Measurements from ENCODE around the gene ABCB9.
"Not testable (repeated sequence)": the region's sequence is repeated elsewhere in the genome, so short reads cannot be mapped to it uniquely, and the experiment has no call there.

The ABCB9 gene

GRCh38 chr12:122929812-122930211 lies 36.5 kb downstream of the ABCB9 start:
- no peak for DNase-seq

GRCh38 chr12:122929148-122929538 lies 37.1 kb downstream of the ABCB9 start:
- DNase-seq, result no peak

- no peak for DNase-seq
Observed at GRCh38 chr12:122928404-122929147, 37.7 kb downstream of the ABCB9 start.

- no peak for DNase-seq
Observed at GRCh38 chr12:122927756-122928403, 38.4 kb downstream of the ABCB9 start.

GRCh38 chr12:122921917-122922316 lies 44.3 kb downstream of the ABCB9 start:
- no peak for DNase-seq

- DNase-seq, result no peak
Observed at GRCh38 chr12:122920687-122921086, 45.6 kb downstream of the ABCB9 start.

GRCh38 chr12:122918827-122919226 lies 47.4 kb downstream of the ABCB9 start:
- no peak for DNase-seq

GRCh38 chr12:122917507-122918121 lies 48.6 kb downstream of the ABCB9 start:
- DNase-seq, result no peak

- DNase-seq, result peak; percentile 65
Observed at GRCh38 chr12:122909442-122910288, 56.6 kb downstream of the ABCB9 start.

GRCh38 chr12:122908915-122909314 lies 57.3 kb downstream of the ABCB9 start:
- no peak for DNase-seq

GRCh38 chr12:122905258-122905657 lies 61.0 kb downstream of the ABCB9 start:
- not testable (repeated sequence) for DNase-seq

- DNase-seq, result no peak
Observed at GRCh38 chr12:122903693-122904034, 62.6 kb downstream of the ABCB9 start.

GRCh38 chr12:122902854-122903692 lies 63.2 kb downstream of the ABCB9 start:
- DNase-seq, result no peak

- no peak for DNase-seq
Observed at GRCh38 chr12:122899887-122900286, 66.4 kb downstream of the ABCB9 start.

- no peak for DNase-seq
Observed at GRCh38 chr12:122896662-122897061, 69.6 kb downstream of the ABCB9 start.

- DNase-seq, result peak; percentile 90
Observed at GRCh38 chr12:122895704-122896636, 70.3 kb downstream of the ABCB9 start, which contains the start of gene VPS37B. TSS of gene VPS37B (minus strand) at chr12:122896124. CDS start at chr12:122896062, 62 bp downstream.

GRCh38 chr12:122895320-122895703 lies 71.0 kb downstream of the ABCB9 start:
- DNase-seq, result no peak

GRCh38 chr12:122894193-122895121 lies 71.8 kb downstream of the ABCB9 start:
- DNase-seq, result no peak

GRCh38 chr12:122893208-122894153 lies 72.8 kb downstream of the ABCB9 start:
- no peak for DNase-seq
